Body of pancreas (tissue), 4 donors: ENCODE measurements around the gene BZW2.

Experiments
- CTCF ChIP-seq, 7 experiments: fragments of 450-650 bp in 4 of 7; fragments of 200-600 bp in 3 of 7; sonication (generic) in 3 of 7; IDR thresholded peaks; one replicate each; pipeline ENCODE4 v1.5.1; 2016 to 2019; ENCODE audit warnings: antibody characterized with exemption in 7 of 7
- POLR2A ChIP-seq, 3 donors: fragments of 450-650 bp; IDR thresholded peaks; one replicate each; pipeline ENCODE4 v1.6.1; 2016; ENCODE audit warnings: antibody characterized with exemption in 3 of 3, mild to moderate bottlenecking in 2 of 3

GRCh38 chr7:16754856-16755317, 108.9 kb downstream of the BZW2 start:
- TF ChIP-seq POLR2A (IDR thresholded peaks at IDR 0.05) (no peak), CTCF (IDR thresholded peaks at IDR 0.05) (no peak)
